GM18502 (cell line): ENCODE measurements around the gene PPIL6.

Experiments used
- ATAC-seq: cut with Tn5 transposase; IDR thresholded peaks from one replicate; pipeline ENCODE4 v1.9.1; 2021; ENCODE audit warnings: mild to moderate bottlenecking; ENCODE audit not compliant: unreplicated experiment, poor library complexity

Gene PPIL6

GRCh38 chr6:109449795-109450673 is 9.6 kb upstream of the PPIL6 start:
- no peak for ATAC-seq

GRCh38 chr6:109449064-109449794 is 8.8 kb upstream of the PPIL6 start:
- ATAC-seq = no peak

GRCh38 chr6:109448615-109449014 is 8.2 kb upstream of the PPIL6 start:
- ATAC-seq = no peak

- no peak for ATAC-seq
Observed at GRCh38 chr6:109447878-109448555, 7.6 kb upstream of the PPIL6 start.

- ATAC-seq = no peak
Observed at GRCh38 chr6:109447087-109447486, 6.7 kb upstream of the PPIL6 start.

- ATAC-seq = no peak
Observed at GRCh38 chr6:109446541-109446940, 6.1 kb upstream of the PPIL6 start.

- ATAC-seq = no peak
Observed at GRCh38 chr6:109446072-109446471, 5.6 kb upstream of the PPIL6 start.

- ATAC-seq = no peak
Observed at GRCh38 chr6:109445382-109445781, 5.0 kb upstream of the PPIL6 start.

- no peak for ATAC-seq
Observed at GRCh38 chr6:109443425-109443950, 3.1 kb upstream of the PPIL6 start.

- ATAC-seq = no peak
Observed at GRCh38 chr6:109442393-109442924, 2.0 kb upstream of the PPIL6 start.

- peak; percentile 19 for ATAC-seq
Observed at GRCh38 chr6:109441069-109441816, 815 bp upstream of the PPIL6 start.

GRCh38 chr6:109436041-109436440 is 4.4 kb downstream of the PPIL6 start:
- no peak for ATAC-seq

- no peak for ATAC-seq
Observed at GRCh38 chr6:109434456-109434855, 6.0 kb downstream of the PPIL6 start.

- ATAC-seq = no peak
Observed at GRCh38 chr6:109429496-109429895, 10.9 kb downstream of the PPIL6 start.

GRCh38 chr6:109428889-109429477 is 11.4 kb downstream of the PPIL6 start:
- no peak for ATAC-seq

- no peak for ATAC-seq
Observed at GRCh38 chr6:109424946-109425345, 15.5 kb downstream of the PPIL6 start.

- no peak for ATAC-seq
Observed at GRCh38 chr6:109421184-109421583, 19.2 kb downstream of the PPIL6 start.

- ATAC-seq = no peak
Observed at GRCh38 chr6:109420751-109421150, 19.7 kb downstream of the PPIL6 start.

- no peak for ATAC-seq
Observed at GRCh38 chr6:109417646-109418045, 22.8 kb downstream of the PPIL6 start.
